Uterus (tissue), 2 donors: ENCODE results near the gene CEBPZOS.

Experiments
- CTCF ChIP-seq, 4 experiments: fragments of 200-600 bp in 2 of 4; fragments of 450-650 bp in 2 of 4; sonication (generic) in 2 of 4; IDR thresholded peaks; one replicate each; pipeline ENCODE4 v1.5.1; 2016 to 2019; ENCODE audit warnings: antibody characterized with exemption in 4 of 4, mild to moderate bottlenecking in 2 of 4, moderate library complexity in 1 of 4
- POLR2A ChIP-seq, 2 donors: fragments of 450-650 bp; IDR thresholded peaks; one replicate each; pipeline ENCODE4 v1.6.1; 2016; ENCODE audit warnings: antibody characterized with exemption in 2 of 2, mild to moderate bottlenecking in 1 of 2, moderate library complexity in 1 of 2

DNA sequence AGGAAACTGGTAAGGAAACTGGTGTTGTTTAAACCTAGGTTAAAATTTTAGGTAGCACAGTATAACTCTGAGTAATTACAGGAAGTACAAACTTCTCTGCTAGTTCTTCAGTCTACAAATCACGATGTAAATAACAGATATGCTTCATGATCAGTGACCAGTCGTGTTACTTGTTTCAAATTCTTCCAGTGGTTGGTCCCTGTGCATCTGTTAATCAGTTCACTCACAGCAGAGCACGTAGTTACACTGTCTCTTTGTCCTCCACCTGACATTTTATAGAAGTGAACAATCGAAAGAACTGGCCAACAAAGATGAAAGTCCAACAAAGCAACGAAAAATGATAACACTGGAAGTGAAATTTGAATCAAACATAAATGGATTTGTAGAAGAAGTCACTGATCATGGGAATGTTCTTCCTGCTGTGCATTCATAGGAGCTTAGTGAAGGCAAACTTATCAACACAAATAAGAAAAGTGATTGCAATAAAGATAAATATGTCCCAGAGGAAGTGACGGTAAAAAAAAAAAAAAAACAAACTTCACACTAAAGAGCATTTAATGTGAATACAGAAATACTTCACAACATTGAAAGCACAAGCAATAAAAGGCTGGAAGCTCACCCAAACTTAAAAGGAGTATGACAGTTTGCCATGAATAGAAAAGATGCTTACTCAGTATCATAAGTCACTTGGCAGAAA, 46.5 kb upstream of the CEBPZOS start:
- TF ChIP-seq CTCF (IDR thresholded peaks at IDR 0.05), result no peak
- no peak for TF ChIP-seq POLR2A (IDR thresholded peaks at IDR 0.05)
